Activated CD8-positive, alpha-beta memory T cell treated with anti-CD3 and anti-CD28 coated beads for 1 hour (primary cell): Measurements from ENCODE around the gene OGFR.

Experiments used
- DNase-seq, 2 donors: peaks; one replicate each; pipeline ENCODE4 v3.0.0-alpha.2; 2020; ENCODE audit warnings: low read depth in 1 of 2; ENCODE audit errors: extremely low read depth in 1 of 2

The OGFR gene

GRCh38 chr20:62814060-62814708 lies 9.5 kb downstream of the OGFR start:
- no peak for DNase-seq

GRCh38 chr20:62814709-62815065 lies 10.1 kb downstream of the OGFR start:
- no peak for DNase-seq

- no peak for DNase-seq
Observed at GRCh38 chr20:62815066-62815991, 10.7 kb downstream of the OGFR start.

- DNase-seq = no peak
Observed at GRCh38 chr20:62816031-62816883, 11.6 kb downstream of the OGFR start.

- no peak for DNase-seq
Observed at GRCh38 chr20:62816884-62817873, 12.5 kb downstream of the OGFR start, which contains the start of gene COL9A3. Gene COL9A3 (plus strand): TSS chr20:62817050. CDS start chr20:62817065, 15 bp downstream.

GRCh38 chr20:62817975-62818591 lies 13.4 kb downstream of the OGFR start:
- no peak for DNase-seq

- no peak for DNase-seq
Observed at GRCh38 chr20:62818592-62819493, 14.2 kb downstream of the OGFR start.

GRCh38 chr20:62819494-62820174 lies 15.0 kb downstream of the OGFR start:
- no peak for DNase-seq

- no peak for DNase-seq
Observed at GRCh38 chr20:62820208-62820961, 15.8 kb downstream of the OGFR start.

- DNase-seq = no peak
Observed at GRCh38 chr20:62820962-62821725, 16.5 kb downstream of the OGFR start.

- DNase-seq = no peak
Observed at GRCh38 chr20:62821726-62822210, 17.1 kb downstream of the OGFR start.

- DNase-seq = no peak
Observed at GRCh38 chr20:62822239-62822787, 17.7 kb downstream of the OGFR start.

- no peak for DNase-seq
Observed at GRCh38 chr20:62822788-62823651, 18.4 kb downstream of the OGFR start.

- no peak for DNase-seq
Observed at GRCh38 chr20:62823688-62824475, 19.2 kb downstream of the OGFR start.
